ENCODE measurements around the gene MAP3K3.

- TF ChIP-seq USF1 (IDR thresholded peaks at IDR 0.05) (no peak), NFIC (IDR thresholded peaks at IDR 0.05) (no peak), CEBPB (IDR thresholded peaks at IDR 0.05) (no peak), RAD21 (IDR thresholded peaks at IDR 0.05; ENCODE audit: low read depth) (no peak), TCF12 (IDR thresholded peaks at IDR 0.05; ENCODE audit: low read depth) (no peak), TEAD4 (IDR thresholded peaks at IDR 0.05) (no peak), YY1 (IDR thresholded peaks at IDR 0.05; ENCODE audit: low read depth) (no peak), EGR1 (IDR thresholded peaks at IDR 0.05) (no peak)
Observed at GRCh38 chr17:63624531-63624880, 2.3 kb downstream of the MAP3K3 start.
